Left colon (tissue), 2 donors: ENCODE measurements around the gene LZTS3. TPM values are rescaled to one million over a fixed set of nuclear protein-coding genes. Genes with fewer than 3 reads are reported as not detected.
"Not testable (repeated sequence)": the region's sequence is repeated elsewhere in the genome, so short reads cannot be mapped to it uniquely, and the experiment has no call there.

ENCODE experiments used
- ATAC-seq: fragments of 200-7000 bp; cut with Tn5 transposase; one replicate; pipeline ENCODE4 v1.9.1; 2020; ENCODE audit warnings: mild to moderate bottlenecking, moderate library complexity
- DNase-seq, 2 donors: peaks; one replicate each; pipeline ENCODE4 v3.0.0-alpha.2; 2020
- intact Hi-C, 2 donors: fragments of 100-400 bp; cut with DNase I in 1 of 2; cut with micrococcal nuclease in 1 of 2; formaldehyde crosslinking; loops; one replicate each; pipeline versions ENCODE4 v1.11.2 to v1.14.0; 2022; cut with DNase I, micrococcal nuclease
- total RNA-seq, 2 donors: library from RNA; stranded (reverse); fragmentation: NEBNext Ultra II Directional; extraction: Animal tissue kit (Norgen Biotek cat#: 25700); gene quantifications; one replicate each; pipeline ENCODE4 v1.2.1, GENCODE V29; 2021
- donor health status: DM: no; HTN: no; CAD: no.
- donor health status: DM: yes; HTN: yes; CAD: no.

Gene LZTS3
- total RNA-seq, 2 donors from 2014 or later, result 5.5 to 10.9 TPM

GRCh38 chr20:3124163-3124562 is 49.2 kb downstream of the LZTS3 start:
- intact Hi-C loops, DNase-seq, ATAC-seq: not testable (repeated sequence)

- intact Hi-C loops, result no loop called here
- DNase-seq (no peak), ATAC-seq (no peak)
Observed at GRCh38 chr20:3123542-3123941, 49.8 kb downstream of the LZTS3 start.

- DNase-seq (no peak), ATAC-seq (no peak)
- intact Hi-C loops, result no loop called here
Observed at GRCh38 chr20:3121955-3122610, 51.3 kb downstream of the LZTS3 start.

GRCh38 chr20:3121271-3121911 is 52.0 kb downstream of the LZTS3 start:
- DNase-seq (no peak), ATAC-seq (no peak)
- intact Hi-C loops, result no loop called here

GRCh38 chr20:3119044-3119443 is 54.3 kb downstream of the LZTS3 start:
- ATAC-seq (no peak), DNase-seq (no peak)
- intact Hi-C loops, result loop anchor here in 1 of 2 donors (5.0 kb wide), 1 partner anchor 67 kb away; no protein-coding TSS in a partner anchor

GRCh38 chr20:3117839-3118379 is 55.4 kb downstream of the LZTS3 start:
- DNase-seq, result peak; percentile 33 to 34
- peak; percentile 36 for ATAC-seq
- intact Hi-C loops, result loop anchor here in 1 of 2 donors (5.0 kb wide), 1 partner anchor 66 kb away; no protein-coding TSS in a partner anchor

- ATAC-seq (no peak), DNase-seq (no peak)
- intact Hi-C loops, result loop anchor here in 1 of 2 donors (5.0 kb wide), 1 partner anchor 64 kb away; no protein-coding TSS in a partner anchor
Observed at GRCh38 chr20:3116341-3116740, 57.0 kb downstream of the LZTS3 start.

- ATAC-seq (peak; percentile 73), DNase-seq (peak in 1 of 2 donors; percentile 17)
- intact Hi-C loops, result loop anchor here in 1 of 2 donors (5.0 kb wide), 1 partner anchor 63 kb away; no protein-coding TSS in a partner anchor
Observed at GRCh38 chr20:3115190-3116107, 57.9 kb downstream of the LZTS3 start.

Other genes starting within 250 kb of the LZTS3 start
- gene GNRH2, start 129.9 kb downstream of the LZTS3 start, total RNA-seq, result under 1 TPM in 1 of 2 donors, not detected in 1; 0.64 TPM
- gene MRPS26, start 127.5 kb downstream of the LZTS3 start, total RNA-seq, result 10 to 100 TPM; 33.1 to 44.1 TPM
- not detected for gene OXT, start 101.9 kb downstream of the LZTS3 start, total RNA-seq
- not detected for gene AVP, start 88.8 kb downstream of the LZTS3 start, total RNA-seq
- 10 to 100 TPM; 15.4 to 16.5 TPM for gene FASTKD5, start 13.7 kb downstream of the LZTS3 start, total RNA-seq
- 1 to 10 TPM; 6.6 to 6.8 TPM for gene UBOX5, start 13.7 kb downstream of the LZTS3 start, total RNA-seq
- 10 to 100 TPM; 50.4 to 70.3 TPM for gene DDRGK1, start 31.1 kb upstream of the LZTS3 start, total RNA-seq
- 10 to 100 TPM; 44.8 to 46.3 TPM for gene ITPA, start 35.9 kb upstream of the LZTS3 start, total RNA-seq
- gene SLC4A11, start 65.6 kb upstream of the LZTS3 start, total RNA-seq, result under 1 TPM; 0.56 to 0.89 TPM
- 1 to 10 TPM; 1.6 to 5.1 TPM for gene DNAAF9, start 234.1 kb upstream of the LZTS3 start, total RNA-seq